PFSK-1 (cell line): ENCODE results near the gene SYNE2.

Source experiments
- FOXP2 ChIP-seq: optimal IDR thresholded peaks from 2 replicates; pipeline ENCODE3; 2011; ENCODE audit warnings: borderline replicate concordance, control low read depth, inconsistent platforms; ENCODE audit not compliant: insufficient read depth; ENCODE audit errors: extremely low read length, extremely low read depth
- POLR2AphosphoS5 ChIP-seq: IDR thresholded peaks from 2 replicates; pipeline ENCODE4 v1.6.1; 2012; ENCODE audit warnings: low read depth, mild to moderate bottlenecking, control low read depth, low read length, moderate library complexity
- REST ChIP-seq, 2 experiments: IDR thresholded peaks; 2 replicates each; pipeline versions ENCODE4 v1.6.1 to v1.8.0; 2011 to 2012; ENCODE audit warnings: low read depth in 2 of 2, low read length in 2 of 2, control low read depth in 1 of 2, inconsistent platforms in 1 of 2, mild to moderate bottlenecking in 1 of 2, moderate library complexity in 1 of 2; ENCODE audit not compliant: insufficient read depth in 1 of 2
- SIN3A ChIP-seq: IDR thresholded peaks from 2 replicates; pipeline ENCODE4 v1.6.1; 2012; ENCODE audit warnings: mild to moderate bottlenecking, low read length, moderate library complexity, borderline replicate concordance; ENCODE audit not compliant: insufficient read depth
- TAF1 ChIP-seq: IDR thresholded peaks from 2 replicates; pipeline ENCODE4 v1.6.1; 2012; ENCODE audit warnings: low read length, control low read depth, borderline replicate concordance; ENCODE audit not compliant: insufficient read depth

- TF ChIP-seq POLR2AphosphoS5: no peak
- no peak for TF ChIP-seq REST (IDR thresholded peaks at IDR 0.05; ENCODE audit: insufficient read depth in 1 of 2, low read depth in 2 of 2, low read length in 2 of 2)
- no peak for TF ChIP-seq TAF1
- TF ChIP-seq FOXP2: no peak
- TF ChIP-seq SIN3A: no peak
Measured at GRCh38 chr14:63877550-63877939, 24.7 kb downstream of the SYNE2 start.
